GM10266 (cell line): ENCODE measurements around the gene SC5D.

Experiments
- DNase-seq: peaks from one replicate; pipeline ENCODE4 v3.0.0; 2012; ENCODE audit errors: extremely low spot score
- TF ChIP-seq, protein P1 (sequence below): IDR thresholded peaks from 2 replicates; pipeline ENCODE4 v1.5.1; 2012; ENCODE audit warnings: mild to moderate bottlenecking, low read depth; ENCODE audit not compliant: control insufficient read depth, insufficient read depth; ENCODE audit errors: missing control alignments

The SC5D gene

GRCh38 chr11:121268581-121268980 lies 24.0 kb upstream of the SC5D start:
- no peak for DNase-seq
- TF ChIP-seq, protein P1, sequence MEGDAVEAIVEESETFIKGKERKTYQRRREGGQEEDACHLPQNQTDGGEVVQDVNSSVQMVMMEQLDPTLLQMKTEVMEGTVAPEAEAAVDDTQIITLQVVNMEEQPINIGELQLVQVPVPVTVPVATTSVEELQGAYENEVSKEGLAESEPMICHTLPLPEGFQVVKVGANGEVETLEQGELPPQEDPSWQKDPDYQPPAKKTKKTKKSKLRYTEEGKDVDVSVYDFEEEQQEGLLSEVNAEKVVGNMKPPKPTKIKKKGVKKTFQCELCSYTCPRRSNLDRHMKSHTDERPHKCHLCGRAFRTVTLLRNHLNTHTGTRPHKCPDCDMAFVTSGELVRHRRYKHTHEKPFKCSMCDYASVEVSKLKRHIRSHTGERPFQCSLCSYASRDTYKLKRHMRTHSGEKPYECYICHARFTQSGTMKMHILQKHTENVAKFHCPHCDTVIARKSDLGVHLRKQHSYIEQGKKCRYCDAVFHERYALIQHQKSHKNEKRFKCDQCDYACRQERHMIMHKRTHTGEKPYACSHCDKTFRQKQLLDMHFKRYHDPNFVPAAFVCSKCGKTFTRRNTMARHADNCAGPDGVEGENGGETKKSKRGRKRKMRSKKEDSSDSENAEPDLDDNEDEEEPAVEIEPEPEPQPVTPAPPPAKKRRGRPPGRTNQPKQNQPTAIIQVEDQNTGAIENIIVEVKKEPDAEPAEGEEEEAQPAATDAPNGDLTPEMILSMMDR: no peak

GRCh38 chr11:121270001-121270678 lies 22.4 kb upstream of the SC5D start:
- TF ChIP-seq, protein P1: no peak

GRCh38 chr11:121274332-121274991 lies 18.1 kb upstream of the SC5D start:
- TF ChIP-seq, protein P1: no peak
- DNase-seq: no peak

More at GRCh38 chr11:121270001-121270678, 22.4 kb upstream of the SC5D start:
- DNase-seq: no peak

GRCh38 chr11:121281698-121282097 lies 10.9 kb upstream of the SC5D start:
- TF ChIP-seq, protein P1: no peak
- no peak for DNase-seq

DNA sequence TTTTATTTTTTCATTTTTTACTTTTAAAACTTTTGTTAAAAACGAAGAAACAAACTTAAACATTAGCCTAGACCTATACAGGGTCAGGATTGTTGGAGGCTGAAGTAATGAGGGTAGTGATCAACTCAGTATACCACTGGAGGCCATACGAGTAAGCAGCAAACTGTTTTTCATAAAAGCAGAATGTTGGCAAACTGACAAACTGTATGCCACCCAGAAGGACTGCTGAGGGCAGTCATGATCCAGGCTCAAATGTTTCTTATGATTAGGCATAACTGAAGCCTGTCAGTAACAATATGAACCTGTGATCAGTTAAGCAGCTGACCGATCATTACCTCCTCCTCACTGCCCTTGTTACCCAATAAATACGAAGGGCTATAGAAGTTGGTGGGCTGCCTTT lies 10.2 kb upstream of the SC5D start:
- no peak for DNase-seq
- TF ChIP-seq, protein P1: no peak

DNA sequence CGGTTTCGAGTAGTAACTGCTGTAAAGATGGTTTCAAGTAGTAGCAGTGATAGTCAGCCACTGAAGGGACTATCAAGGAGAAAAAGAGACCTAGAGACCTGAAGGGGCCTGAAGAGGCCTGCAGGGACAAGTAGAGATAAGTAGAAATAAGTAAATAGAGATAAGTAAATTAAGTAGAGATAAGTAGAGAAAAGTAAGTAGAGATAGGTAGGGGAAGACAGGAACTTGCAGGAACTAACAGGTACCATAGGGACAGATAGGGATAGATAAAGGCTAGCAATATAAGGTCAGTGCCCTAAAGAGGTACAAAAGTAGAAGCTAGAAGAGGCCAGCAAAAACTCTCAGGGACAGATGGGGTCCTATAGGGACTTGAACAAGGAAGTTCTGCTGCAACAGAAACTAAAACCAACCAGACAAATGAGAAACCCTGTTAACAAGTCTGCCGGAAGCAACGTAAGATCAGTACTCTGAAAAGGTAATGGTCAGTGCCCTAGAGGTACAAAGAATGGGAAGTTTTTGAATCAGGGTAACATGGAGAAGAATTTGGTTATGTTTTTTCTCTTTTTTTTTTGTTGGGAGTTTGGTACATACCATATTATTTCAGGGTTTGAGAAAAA lies 9.6 kb upstream of the SC5D start:
- no peak for DNase-seq

DNA sequence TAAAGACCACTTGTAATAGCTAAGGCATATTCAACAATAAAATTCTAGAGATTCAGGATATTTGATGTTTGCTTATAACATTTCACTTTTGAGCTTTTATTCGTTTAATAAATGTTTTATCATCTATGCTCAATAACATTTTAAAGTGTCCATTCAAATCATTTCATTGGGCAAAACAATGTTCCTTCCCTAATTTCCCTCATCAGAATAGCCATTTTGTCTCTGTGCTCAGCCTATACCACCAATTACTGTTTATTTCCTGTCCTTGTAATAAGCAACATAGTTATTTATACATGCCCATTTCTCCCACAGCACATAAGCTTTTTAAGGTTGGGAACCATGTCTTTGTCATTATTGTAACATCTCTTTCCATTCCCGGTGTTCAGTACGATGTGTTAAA lies 1.3 kb upstream of the SC5D start:
- TF ChIP-seq, protein P1: no peak
- no peak for DNase-seq

More for the DNA sequence above, 9.6 kb upstream of the SC5D start:
- TF ChIP-seq, protein P1: no peak
